GM12892 (cell line): Measurements from ENCODE around the gene WNT3.

Source experiments
- POLR2A ChIP-seq: IDR thresholded peaks from 2 replicates; pipeline ENCODE4 v1.6.1; 2011; ENCODE audit warnings: low read depth, low read length, control low read depth
- POLR2AphosphoS5 ChIP-seq: IDR thresholded peaks from 2 replicates; pipeline ENCODE4 v1.6.1; 2011; ENCODE audit warnings: low read depth, low read length, control low read depth

GRCh38 chr17:46759141-46759540 lies 59.4 kb downstream of the WNT3 start:
- TF ChIP-seq POLR2A (no peak), POLR2AphosphoS5 (no peak)
